Activated T-cell treated with anti-CD3 and anti-CD28 coated beads, Interleukin-2, amount 50 U/mL, for 72 hours (primary cell): ENCODE measurements around the gene LGALS3BP. TPM values are rescaled to one million over a fixed set of nuclear protein-coding genes. Genes with fewer than 3 reads are reported as not detected.
A peak's percentile ranks its signal among the peaks of the same experiment; 100 is the strongest.
"Not testable (repeated sequence)": the region's sequence is repeated elsewhere in the genome, so short reads cannot be mapped to it uniquely, and the experiment has no call there.

Source experiments
- ATAC-seq, 2 donors: fragments of 150-1000 bp; cut with Tn5 transposase; replicated peaks in 1 of 2; 2 replicates each; pipeline ENCODE4 v1.10.0; 2021; ENCODE audit warnings: moderate library complexity in 2 of 2, mild to moderate bottlenecking in 1 of 2
- DNase-seq, 2 donors: peaks; one replicate each; pipeline ENCODE4 v3.0.0; 2021 to 2022; ENCODE audit warnings: mixed read lengths in 1 of 2
- H3K27ac Mint-ChIP-seq: one replicate; pipeline ENCODE4 v1.8.0; 2022; ENCODE audit warnings: mild to moderate bottlenecking, moderate library complexity, mixed read lengths
- H3K27me3 Mint-ChIP-seq: one replicate; pipeline ENCODE4 v1.8.0; 2022; ENCODE audit warnings: low read depth, mixed read lengths
- H3K36me3 Mint-ChIP-seq, 2 donors: one replicate each; pipeline ENCODE4 v1.8.0; 2022; ENCODE audit warnings: mixed read lengths in 2 of 2, mild to moderate bottlenecking in 1 of 2; ENCODE audit not compliant: insufficient read depth in 2 of 2
- H3K4me1 Mint-ChIP-seq: one replicate; pipeline ENCODE4 v1.8.0; 2022; ENCODE audit warnings: low read depth, mixed read lengths
- H3K4me3 Mint-ChIP-seq, 2 donors: one replicate each; pipeline ENCODE4 v1.8.0; 2022; ENCODE audit warnings: mild to moderate bottlenecking in 2 of 2, mixed read lengths in 2 of 2, moderate library complexity in 2 of 2
- H3K9me3 Mint-ChIP-seq, 2 donors: one replicate each; pipeline ENCODE4 v1.8.0; 2022; ENCODE audit warnings: mixed read lengths in 2 of 2
- total RNA-seq, 2 donors: library from RNA; stranded (reverse); gene quantifications; one replicate each; pipeline ENCODE4 v1.2.3, GENCODE V29; 2022

The LGALS3BP gene
- total RNA-seq, 2 donors from 2014 or later, result 23.1 to 28.2 TPM

GRCh38 chr17:78952706-78953105 lies 27.0 kb downstream of the LGALS3BP start:
- Mint-ChIP-seq H3K4me1 (peaks cover 9% of the 10 kb centered on the region), H3K9me3 (peaks cover 1 to 8% of the 10 kb centered on the region in 2 donors), H3K27me3 (no peaks in the 10 kb centered on the region), H3K27ac (no peak overlapping the region), H3K4me3 (no peak overlapping the region), H3K36me3 (peaks cover 8 to 10% of the 10 kb centered on the region in 2 donors)
- ATAC-seq (no peak), DNase-seq (no peak)

DNA sequence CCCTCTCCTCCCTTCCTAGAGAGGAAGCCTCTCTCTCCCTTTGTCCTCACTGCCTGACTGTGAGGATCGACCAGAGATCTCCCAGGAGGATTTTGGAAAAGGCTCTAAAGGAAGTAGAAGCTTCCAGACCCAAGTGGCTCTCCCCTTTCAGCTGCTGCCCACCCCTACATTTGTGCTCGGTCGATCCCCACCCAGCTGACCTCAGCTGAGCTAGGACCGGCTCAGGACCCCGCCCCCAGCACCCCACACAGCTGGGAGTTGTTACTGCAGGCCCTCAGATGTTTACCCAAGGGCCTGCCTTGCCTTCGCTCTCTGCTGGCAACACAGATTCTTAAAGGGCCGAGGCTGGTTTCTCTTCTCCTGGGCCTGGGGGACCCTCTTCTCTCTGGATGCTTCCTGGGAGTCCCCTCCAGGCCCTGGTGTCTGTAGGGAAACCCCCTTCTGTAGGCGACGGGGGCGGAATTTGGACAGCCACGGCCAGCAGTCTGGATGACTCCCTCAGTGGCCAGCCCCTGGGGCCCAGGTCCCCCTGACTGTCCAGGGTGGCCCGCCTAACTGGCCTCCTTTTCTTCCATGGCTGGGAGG lies 27.7 kb downstream of the LGALS3BP start:
- Mint-ChIP-seq H3K4me1 (peaks cover 9% of the 10 kb centered on the region), H3K9me3 (peaks cover 1 to 8% of the 10 kb centered on the region in 2 donors), H3K4me3 (no peak overlapping the region), H3K27me3 (no peaks in the 10 kb centered on the region), H3K36me3 (peaks cover 8 to 10% of the 10 kb centered on the region in 2 donors), H3K27ac (no peak overlapping the region)
- DNase-seq (no peak), ATAC-seq (no peak)

GRCh38 chr17:78950870-78951269 lies 28.9 kb downstream of the LGALS3BP start:
- Mint-ChIP-seq H3K4me3 (no peak overlapping the region), H3K9me3 (peaks cover 1 to 8% of the 10 kb centered on the region in 2 donors), H3K36me3 (peaks cover 8 to 10% of the 10 kb centered on the region in 2 donors), H3K4me1 (peaks cover 9% of the 10 kb centered on the region), H3K27ac (no peak overlapping the region), H3K27me3 (no peaks in the 10 kb centered on the region)
- no peak for ATAC-seq
- no peak for DNase-seq

- DNase-seq (no peak), ATAC-seq (peak in 1 of 2 donors; percentile 28)
- Mint-ChIP-seq H3K4me3 (no peak overlapping the region), H3K4me1 (no peaks in the 10 kb centered on the region), H3K9me3 (peaks cover 1 to 8% of the 10 kb centered on the region in 2 donors), H3K36me3 (peaks cover 8 to 10% of the 10 kb centered on the region in 2 donors), H3K27me3 (no peaks in the 10 kb centered on the region), H3K27ac (no peak overlapping the region)
Measured at GRCh38 chr17:78947235-78948149, 32.2 kb downstream of the LGALS3BP start.

DNA sequence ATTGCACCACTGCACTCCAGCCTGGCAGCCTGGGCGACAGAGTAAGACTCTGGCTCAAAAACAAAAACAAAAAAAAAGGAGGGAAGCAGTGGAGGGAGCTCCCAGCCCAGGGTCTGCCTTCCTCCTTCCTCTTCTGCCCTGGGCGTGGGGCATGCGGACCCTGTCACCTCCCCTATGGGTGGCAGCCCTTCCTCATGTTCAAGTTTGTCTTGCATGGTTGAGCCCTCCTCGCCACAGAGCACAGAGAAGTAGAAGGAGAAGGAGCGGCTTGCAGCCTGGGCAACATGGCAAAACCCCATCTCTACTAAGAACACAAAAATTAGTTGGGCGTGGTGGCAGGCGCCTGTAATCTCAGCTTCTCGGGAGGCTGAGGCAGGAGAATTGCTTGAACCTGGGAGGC lies 33.1 kb downstream of the LGALS3BP start:
- Mint-ChIP-seq H3K27me3 (no peaks in the 10 kb centered on the region), H3K4me1 (no peaks in the 10 kb centered on the region), H3K27ac (no peak overlapping the region), H3K36me3 (peaks cover 8 to 10% of the 10 kb centered on the region in 2 donors), H3K4me3 (no peak overlapping the region), H3K9me3 (peaks cover 1 to 8% of the 10 kb centered on the region in 2 donors)
- DNase-seq (no peak), ATAC-seq (no peak)

DNA sequence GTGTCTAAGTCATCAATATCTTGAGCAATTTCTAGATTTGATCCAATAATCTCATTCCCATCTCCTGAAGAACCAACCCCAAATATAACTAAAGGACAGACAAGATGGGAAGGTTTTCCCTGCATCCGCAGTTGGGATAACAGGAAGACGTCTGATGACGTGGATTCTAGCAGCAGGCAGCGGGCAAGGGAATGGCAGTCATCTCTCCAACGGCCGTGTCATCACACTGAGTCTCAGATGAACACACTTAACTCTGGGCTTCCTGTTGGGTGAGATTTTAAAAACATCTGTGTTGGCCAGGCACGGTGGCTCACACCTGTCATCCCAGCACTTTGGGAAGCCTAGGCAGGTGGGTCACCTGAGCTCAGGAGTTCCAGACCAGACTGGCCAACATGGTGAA lies 33.6 kb downstream of the LGALS3BP start:
- no peak for DNase-seq
- Mint-ChIP-seq H3K27ac (no peak overlapping the region), H3K36me3 (peaks cover 4 to 6% of the 10 kb centered on the region in 2 donors)

GRCh38 chr17:78945455-78945854 lies 34.3 kb downstream of the LGALS3BP start:
- not testable (repeated sequence) for H3K27ac Mint-ChIP-seq, H3K36me3 Mint-ChIP-seq, ATAC-seq, DNase-seq, H3K4me3 Mint-ChIP-seq, H3K27me3 Mint-ChIP-seq, H3K9me3 Mint-ChIP-seq, H3K4me1 Mint-ChIP-seq

More for the DNA sequence above, 33.6 kb downstream of the LGALS3BP start:
- no peaks in the 10 kb centered on the region for H3K27me3 Mint-ChIP-seq
- H3K9me3 Mint-ChIP-seq, result peaks cover 1 to 7% of the 10 kb centered on the region in 2 donors
- H3K4me1 Mint-ChIP-seq, result no peaks in the 10 kb centered on the region
- ATAC-seq, result no peak
- H3K4me3 Mint-ChIP-seq, result no peak overlapping the region

DNA sequence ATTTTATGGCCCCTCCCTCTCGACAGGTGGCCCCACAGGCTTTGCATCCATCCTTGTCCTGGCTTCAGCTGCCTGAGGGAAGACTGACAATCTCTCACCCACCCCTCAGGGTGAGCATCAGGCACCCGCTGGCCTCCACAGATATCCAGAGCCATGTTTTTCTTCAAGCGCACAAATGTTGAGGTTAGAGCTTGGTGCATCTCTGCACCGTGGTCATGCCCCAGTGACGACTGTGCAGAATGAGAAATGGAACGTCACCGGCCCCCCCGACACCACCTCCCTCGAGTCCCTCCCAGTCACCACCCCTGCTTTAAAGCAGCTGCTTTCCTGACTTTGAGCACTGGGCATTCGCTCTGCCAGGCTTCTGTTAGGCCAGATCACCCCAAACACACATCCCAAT lies 34.8 kb downstream of the LGALS3BP start:
- Mint-ChIP-seq H3K27me3 (no peaks in the 10 kb centered on the region), H3K4me1 (no peaks in the 10 kb centered on the region), H3K36me3 (peaks cover 1 to 3% of the 10 kb centered on the region in 2 donors), H3K27ac (no peak overlapping the region), H3K4me3 (no peak overlapping the region), H3K9me3 (no peaks in the 10 kb centered on the region)
- DNase-seq (no peak), ATAC-seq (no peak)

DNA sequence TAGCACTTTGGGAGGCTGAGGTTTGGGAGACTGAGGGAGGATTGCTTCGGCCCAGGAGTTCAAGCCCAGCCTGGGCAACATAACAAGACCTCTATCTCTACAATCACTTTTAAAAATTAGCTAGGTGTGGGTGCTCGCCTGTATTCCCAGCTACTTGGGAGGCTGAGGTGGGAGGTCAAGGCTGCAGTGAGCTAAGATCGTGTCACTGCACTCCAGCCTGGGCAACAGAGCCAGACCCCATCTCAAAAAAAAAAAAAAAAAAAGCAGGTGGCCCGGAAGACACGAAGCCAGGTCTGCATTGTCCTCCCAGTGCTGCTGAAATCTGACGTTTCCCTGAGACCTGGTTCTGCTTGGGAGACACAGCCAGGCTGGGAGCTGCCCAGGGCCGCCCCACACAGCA lies 35.7 kb downstream of the LGALS3BP start:
- no peaks in the 10 kb centered on the region for H3K27me3 Mint-ChIP-seq

DNA sequence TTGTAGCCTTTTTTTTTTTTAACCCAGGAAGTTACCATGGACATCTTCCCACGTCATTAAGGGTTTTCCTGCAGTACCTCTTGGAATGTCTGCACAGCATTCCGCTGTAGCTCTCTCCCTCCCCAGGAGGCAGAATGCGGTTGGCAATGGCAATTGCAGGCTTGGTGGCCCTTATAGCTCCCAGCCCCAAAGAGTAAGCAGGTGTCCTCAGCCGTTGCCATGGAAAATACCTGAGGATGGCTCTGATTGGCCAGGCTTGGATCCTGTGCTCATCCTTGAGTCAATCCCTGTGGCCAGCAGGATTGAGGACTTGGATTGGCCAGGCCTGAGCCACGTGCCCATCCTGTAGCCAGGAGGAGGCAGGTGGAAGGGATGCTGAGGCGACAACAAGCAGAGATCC lies 39.0 kb downstream of the LGALS3BP start:
- Mint-ChIP-seq H3K27ac (no peak overlapping the region), H3K9me3 (no peaks in the 10 kb centered on the region)
- ATAC-seq, result no peak

More for the DNA sequence above, 35.7 kb downstream of the LGALS3BP start:
- Mint-ChIP-seq H3K4me1 (no peaks in the 10 kb centered on the region), H3K4me3 (no peak overlapping the region), H3K9me3 (no peaks in the 10 kb centered on the region), H3K36me3 (no peaks in the 10 kb centered on the region), H3K27ac (no peak overlapping the region)
- DNase-seq (no peak), ATAC-seq (no peak)

GRCh38 chr17:78940258-78940657 lies 39.5 kb downstream of the LGALS3BP start:
- ATAC-seq, result no peak
- no peaks in the 10 kb centered on the region for H3K9me3 Mint-ChIP-seq

More for the DNA sequence above, 39.0 kb downstream of the LGALS3BP start:
- Mint-ChIP-seq H3K27me3 (no peaks in the 10 kb centered on the region), H3K4me1 (no peaks in the 10 kb centered on the region), H3K36me3 (no peaks in the 10 kb centered on the region), H3K4me3 (no peak overlapping the region)
- no peak for DNase-seq

DNA sequence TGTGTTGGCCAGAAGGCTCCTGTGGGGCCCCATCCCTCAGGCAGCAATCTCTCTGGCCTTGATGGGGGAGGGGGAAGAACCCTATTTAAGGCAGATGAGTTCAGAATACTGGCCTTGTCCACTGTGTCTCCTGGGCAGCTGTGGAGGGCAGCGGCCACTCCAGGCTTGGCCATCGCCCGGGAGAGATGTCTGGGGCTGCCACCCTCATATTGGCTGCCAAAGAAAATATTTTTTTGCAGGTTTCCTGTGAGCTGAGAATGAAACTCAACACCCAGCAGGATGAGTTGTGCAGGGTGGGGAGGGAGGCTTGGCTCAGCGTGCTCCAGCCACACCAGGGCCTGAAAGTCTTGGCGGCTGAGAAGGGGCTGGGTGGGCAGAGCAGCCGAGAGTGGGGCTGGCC lies 40.1 kb downstream of the LGALS3BP start:
- ATAC-seq, result no peak
- H3K36me3 Mint-ChIP-seq, result no peaks in the 10 kb centered on the region
- no peaks in the 10 kb centered on the region for H3K9me3 Mint-ChIP-seq
- no peak for DNase-seq
- no peak overlapping the region for H3K4me3 Mint-ChIP-seq
- no peak overlapping the region for H3K27ac Mint-ChIP-seq
- no peaks in the 10 kb centered on the region for H3K4me1 Mint-ChIP-seq
- H3K27me3 Mint-ChIP-seq, result no peaks in the 10 kb centered on the region

More at GRCh38 chr17:78940258-78940657, 39.5 kb downstream of the LGALS3BP start:
- Mint-ChIP-seq H3K27me3 (no peaks in the 10 kb centered on the region), H3K4me3 (no peak overlapping the region), H3K4me1 (no peaks in the 10 kb centered on the region), H3K36me3 (no peaks in the 10 kb centered on the region), H3K27ac (no peak overlapping the region)
- no peak for DNase-seq

DNA sequence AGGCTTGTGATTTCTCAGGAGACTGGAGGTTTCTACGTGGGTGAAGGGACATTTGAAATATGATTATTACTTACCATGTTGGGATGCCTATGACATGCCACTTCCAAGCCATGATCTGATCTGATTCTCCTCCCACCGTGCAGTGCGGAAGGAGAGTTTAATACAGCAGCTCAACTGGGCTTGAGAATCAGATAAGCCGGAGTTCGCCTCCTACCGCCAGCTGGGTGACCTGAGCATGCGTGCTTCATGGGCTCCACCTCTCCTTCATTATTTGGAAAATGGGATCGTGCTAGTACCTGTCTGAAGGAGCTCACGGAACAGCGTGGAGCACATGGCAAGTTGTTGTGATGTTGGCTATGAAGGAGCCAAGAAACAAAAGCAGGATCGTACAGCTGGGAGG lies 42.2 kb downstream of the LGALS3BP start:
- no peak for ATAC-seq
- Mint-ChIP-seq H3K4me1 (no peaks in the 10 kb centered on the region), H3K4me3 (no peak overlapping the region), H3K36me3 (no peaks in the 10 kb centered on the region), H3K9me3 (no peaks in the 10 kb centered on the region), H3K27ac (no peak overlapping the region), H3K27me3 (no peaks in the 10 kb centered on the region)
- no peak for DNase-seq
